OCI-LY3 (cell line): ENCODE measurements around the gene MAN2A1.

Source experiments
- CTCF ChIP-seq: fragments of 200-600, 300-600 bp; sonication (generic); IDR thresholded peaks from 2 replicates; pipeline ENCODE4 v1.5.1; 2014; ENCODE audit warnings: antibody characterized with exemption, low read length, low read depth
- EZH2phosphoT487 ChIP-seq: fragments of 200-600 bp; shearing (Covaris generic); IDR thresholded peaks from 2 replicates; pipeline ENCODE4 v1.6.1; 2018; ENCODE audit warnings: antibody characterized with exemption, mixed run types, low read depth

GRCh38 chr5:109659901-109660300, 29.8 kb upstream of the MAN2A1 start:
- TF ChIP-seq CTCF, result no peak
- TF ChIP-seq EZH2phosphoT487, result no peak
